Activated CD4-positive, alpha-beta memory T cell treated with anti-CD3 and anti-CD28 coated beads, Interleukin-2, amount 10 ng/mL, durations not matched to agents 7 days and 5 days (primary cell): ENCODE results near the gene CCDC88C. TPM values are rescaled to one million over a fixed set of nuclear protein-coding genes. Genes with fewer than 3 reads are reported as not detected.
"Not testable (repeated sequence)": the region's sequence is repeated elsewhere in the genome, so short reads cannot be mapped to it uniquely, and the experiment has no call there.

Experiments used
- CTCF ChIA-PET: fragments of 350-600 bp; sonication (Branson Sonifier 250); formaldehyde crosslinking; loops from one replicate; lab custom pipeline; 2021; ENCODE audit warnings: antibody characterized with exemption, inconsistent platforms; lab: Charles Lee
- POLR2A ChIA-PET: fragments of 350-600 bp; sonication (Branson Sonifier 250); formaldehyde crosslinking; loops from one replicate; lab custom pipeline; 2021; ENCODE audit warnings: antibody characterized with exemption; lab: Charles Lee
- DNase-seq: peaks from one replicate; pipeline ENCODE4 v3.0.0-alpha.2; 2020
- H3K27ac Mint-ChIP-seq: one replicate; pipeline ENCODE4 v1.8.0; 2021; ENCODE audit warnings: mild to moderate bottlenecking, mixed read lengths
- H3K27me3 Mint-ChIP-seq: one replicate; pipeline ENCODE4 v1.8.0; 2021; ENCODE audit warnings: mixed read lengths
- H3K36me3 Mint-ChIP-seq: one replicate; pipeline ENCODE4 v1.8.0; 2021; ENCODE audit warnings: low read depth, mixed read lengths
- H3K4me1 Mint-ChIP-seq: one replicate; pipeline ENCODE4 v1.8.0; 2021; ENCODE audit warnings: mixed read lengths
- H3K4me3 Mint-ChIP-seq: one replicate; pipeline ENCODE4 v1.8.0; 2021; ENCODE audit warnings: mild to moderate bottlenecking, mixed read lengths
- H3K9me3 Mint-ChIP-seq: one replicate; pipeline ENCODE4 v1.8.0; 2021; ENCODE audit warnings: mixed read lengths
- total RNA-seq, 2 experiments: library from RNA; stranded (reverse); gene quantifications; one replicate each; pipeline ENCODE4 v1.2.3, GENCODE V29; 2021

CCDC88C gene
- total RNA-seq, 2 experiments from 2014 or later = 168 to 175 TPM

DNA sequence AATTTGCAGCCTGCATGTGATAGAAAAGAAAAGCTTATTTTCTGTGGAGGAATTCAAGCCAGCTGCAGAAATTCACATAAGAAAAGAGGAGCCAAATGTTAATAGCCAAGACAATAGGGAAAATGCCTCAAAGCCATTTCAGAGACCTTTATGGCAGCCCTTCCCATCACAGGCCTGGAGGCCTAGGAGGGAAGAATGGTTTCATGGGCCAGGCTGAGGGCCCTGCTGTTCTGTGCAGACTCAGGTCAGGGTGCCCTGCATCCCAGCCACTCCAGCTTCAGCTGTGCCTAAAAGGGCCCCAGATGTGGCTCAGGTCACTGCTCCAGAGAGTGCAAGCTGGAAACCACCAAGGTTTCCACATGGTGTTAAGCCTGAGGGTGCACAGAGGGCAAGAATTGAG, 21.2 kb upstream of the CCDC88C start:
- Mint-ChIP-seq H3K36me3 (peaks cover 8% of the 10 kb centered on the region), H3K4me3 (no peak overlapping the region), H3K4me1 (no peaks in the 10 kb centered on the region), H3K9me3 (peaks cover 27% of the 10 kb centered on the region), H3K27ac (no peak overlapping the region), H3K27me3 (peaks cover 15% of the 10 kb centered on the region)
- no peak for DNase-seq
- POLR2A ChIA-PET = interaction anchor here (0.7 kb wide), 1 partner anchor 12 kb away, joined by 3 read pairs; no protein-coding TSS in a partner anchor
- CTCF ChIA-PET = no interaction called here

DNA sequence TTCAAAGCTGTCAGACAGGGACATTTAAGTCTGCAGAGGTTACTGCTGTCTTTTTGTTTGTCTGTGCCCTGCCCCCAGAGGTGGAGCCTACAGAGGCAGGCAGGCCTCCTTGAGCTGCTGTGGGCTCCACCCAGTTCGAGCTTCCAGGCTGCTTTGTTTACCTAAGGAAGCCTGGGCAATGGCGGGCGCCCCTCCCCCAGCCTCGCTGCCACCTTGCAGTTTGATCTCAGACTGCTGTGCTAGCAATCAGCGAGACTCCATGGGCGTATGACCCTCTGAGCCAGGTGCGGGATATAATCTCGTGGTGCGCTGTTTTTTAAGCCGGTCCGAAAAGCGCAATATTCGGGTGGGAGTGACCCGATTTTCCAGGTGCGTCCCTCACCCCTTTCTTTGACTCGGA, 18.6 kb upstream of the CCDC88C start:
- H3K36me3 Mint-ChIP-seq, DNase-seq, H3K4me1 Mint-ChIP-seq, CTCF ChIA-PET, POLR2A ChIA-PET, H3K4me3 Mint-ChIP-seq, H3K27me3 Mint-ChIP-seq, H3K27ac Mint-ChIP-seq: not testable (repeated sequence)
- peaks cover 22% of the 10 kb centered on the region for H3K9me3 Mint-ChIP-seq

DNA sequence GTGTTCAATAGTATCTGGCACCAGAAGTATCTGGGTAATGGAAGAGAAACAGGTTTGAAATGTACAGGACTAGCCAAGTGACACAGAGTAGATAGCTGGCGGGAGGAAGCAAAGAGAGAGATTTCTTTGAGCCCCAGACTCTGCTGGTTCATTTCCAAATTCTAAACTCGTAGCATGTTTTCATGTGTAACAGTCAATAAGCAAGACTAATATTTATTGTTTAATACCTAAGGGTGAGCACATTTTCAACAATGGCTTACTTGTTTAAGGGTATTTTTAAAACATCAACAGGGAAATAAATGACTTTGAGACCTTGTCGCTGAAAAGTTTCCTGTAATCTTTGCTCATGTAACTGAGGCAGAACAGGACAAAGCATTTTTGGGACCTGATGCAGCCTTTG, 11.8 kb upstream of the CCDC88C start:
- no peak overlapping the region for H3K27ac Mint-ChIP-seq
- H3K4me3 Mint-ChIP-seq = no peak overlapping the region
- no peak for DNase-seq
- H3K36me3 Mint-ChIP-seq = no peaks in the 10 kb centered on the region
- H3K4me1 Mint-ChIP-seq = peaks cover 11% of the 10 kb centered on the region
- CTCF ChIA-PET = interaction anchor here (0.7 to 1.2 kb wide), 5 partner anchors 8 to 526 kb away, joined by 3 to 4 read pairs (median 3); no protein-coding TSS in a partner anchor
- POLR2A ChIA-PET = no interaction called here
- H3K9me3 Mint-ChIP-seq = no peaks in the 10 kb centered on the region
- no peaks in the 10 kb centered on the region for H3K27me3 Mint-ChIP-seq

DNA sequence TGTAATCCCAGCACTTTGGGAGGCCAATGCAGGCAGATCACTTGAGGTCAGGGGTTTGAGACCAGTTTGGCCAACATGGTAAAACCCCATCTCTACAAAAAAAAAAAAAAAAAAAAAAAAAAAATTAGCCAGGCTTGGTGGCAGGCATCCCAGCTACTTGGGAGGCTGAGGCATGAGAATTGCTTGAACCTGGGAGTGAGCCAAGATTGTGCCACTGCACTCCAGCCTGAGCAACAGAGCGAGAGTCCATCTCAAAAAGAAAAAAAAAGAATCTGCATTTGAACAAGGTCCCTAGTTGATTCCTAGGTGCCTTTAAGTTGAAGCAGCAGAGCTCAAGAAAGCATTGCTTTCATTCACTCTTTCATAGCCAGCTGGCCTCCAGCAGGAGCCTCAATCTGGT, 11.3 kb upstream of the CCDC88C start:
- POLR2A ChIA-PET, H3K36me3 Mint-ChIP-seq, H3K4me3 Mint-ChIP-seq, H3K9me3 Mint-ChIP-seq, H3K27me3 Mint-ChIP-seq, H3K27ac Mint-ChIP-seq, DNase-seq: not testable (repeated sequence)
- CTCF ChIA-PET = interaction anchor here (0.7 to 1.2 kb wide), 7 partner anchors 8 to 526 kb away, joined by 3 to 4 read pairs (median 3); no protein-coding TSS in a partner anchor
- H3K4me1 Mint-ChIP-seq = peaks cover 11% of the 10 kb centered on the region

DNA sequence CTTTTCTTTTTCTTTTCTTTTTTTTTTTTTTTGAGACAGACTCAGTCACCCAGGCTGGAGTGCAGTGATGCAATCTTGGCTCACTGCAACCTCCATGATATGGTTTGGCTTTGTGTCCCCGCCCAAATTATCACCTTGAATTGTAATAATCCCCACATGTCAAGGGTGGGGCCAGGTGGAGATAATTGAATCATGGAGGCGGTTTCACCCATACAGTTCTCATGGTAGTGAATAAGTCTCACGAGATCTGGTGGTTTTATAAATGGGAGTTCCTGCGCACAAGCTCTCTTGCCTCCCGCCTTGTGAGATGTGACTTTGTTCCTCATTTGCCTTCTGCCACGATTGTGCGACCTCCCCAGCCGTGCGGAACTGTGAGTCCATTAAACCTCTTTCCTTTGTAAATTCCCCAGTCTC, 7.9 kb upstream of the CCDC88C start:
- DNase-seq, H3K27ac Mint-ChIP-seq, H3K4me3 Mint-ChIP-seq, H3K27me3 Mint-ChIP-seq, H3K9me3 Mint-ChIP-seq, POLR2A ChIA-PET, H3K36me3 Mint-ChIP-seq: not testable (repeated sequence)
- H3K4me1 Mint-ChIP-seq = peaks cover 11% of the 10 kb centered on the region
- CTCF ChIA-PET = interaction anchor here (0.5 to 1.5 kb wide), 3 partner anchors 23 to 1342 kb away, joined by 3 to 6 read pairs (median 5); no protein-coding TSS in a partner anchor

DNA sequence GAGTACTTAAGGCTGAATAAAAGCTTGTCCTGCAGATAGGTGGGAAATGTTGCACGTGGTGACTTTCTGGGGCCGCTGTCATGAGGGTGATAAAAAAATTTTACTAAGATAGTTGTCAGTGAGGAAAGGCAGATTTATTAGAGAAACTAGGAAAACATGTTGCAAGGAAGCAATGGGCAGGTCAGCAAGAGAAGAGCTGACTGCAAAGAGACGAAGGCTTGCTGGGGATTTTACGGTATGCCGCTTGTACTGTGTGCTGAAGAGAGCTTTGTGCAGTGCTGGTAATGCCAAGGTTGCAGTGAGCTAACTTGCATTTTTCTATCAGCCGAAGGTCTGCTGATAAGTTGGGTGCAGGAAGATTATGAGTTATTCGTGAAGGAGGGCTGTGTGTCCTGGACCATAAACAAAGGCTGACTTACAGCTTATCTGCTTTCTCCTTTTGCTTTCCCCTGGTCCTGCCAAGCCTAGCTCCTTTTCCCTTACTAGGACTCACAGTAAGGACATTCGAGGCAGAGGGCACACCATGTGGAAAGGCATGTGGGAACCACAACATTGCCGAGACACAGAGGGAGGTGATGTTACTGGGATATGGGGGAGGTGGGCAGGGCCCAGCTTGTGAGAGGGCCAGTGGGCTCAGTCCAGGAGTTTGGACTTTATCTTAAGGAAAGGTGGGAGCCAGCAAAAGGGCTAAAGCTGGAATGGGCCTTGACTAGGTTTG, 7.4 kb upstream of the CCDC88C start:
- peaks cover 7% of the 10 kb centered on the region for H3K27me3 Mint-ChIP-seq
- peaks cover 11% of the 10 kb centered on the region for H3K4me1 Mint-ChIP-seq
- POLR2A ChIA-PET = no interaction called here
- DNase-seq = no peak
- CTCF ChIA-PET = interaction anchor here (0.5 to 1.5 kb wide), 5 partner anchors 21 to 1342 kb away, joined by 3 to 6 read pairs (median 4); no protein-coding TSS in a partner anchor
- no peak overlapping the region for H3K4me3 Mint-ChIP-seq
- no peak overlapping the region for H3K27ac Mint-ChIP-seq
- no peaks in the 10 kb centered on the region for H3K9me3 Mint-ChIP-seq
- no peaks in the 10 kb centered on the region for H3K36me3 Mint-ChIP-seq

DNA sequence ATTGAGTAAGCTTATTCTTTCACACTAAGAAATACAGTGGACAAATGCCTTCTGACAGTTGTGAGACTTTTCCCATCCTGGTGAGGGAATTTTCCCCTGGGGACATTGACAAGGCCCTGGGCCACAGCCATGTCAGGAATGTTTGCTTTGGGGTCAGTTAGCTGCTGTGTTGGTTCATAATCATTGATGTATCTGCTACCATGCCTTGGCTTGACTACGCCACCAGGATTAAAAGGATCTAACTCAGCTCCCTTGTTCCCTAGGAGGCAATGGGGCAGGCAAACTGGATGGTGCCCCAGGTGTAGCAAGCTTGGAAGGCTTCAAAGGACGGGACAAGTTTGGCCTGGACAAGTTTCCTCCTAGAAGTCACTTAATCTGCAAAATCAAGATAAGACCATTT, 3.1 kb upstream of the CCDC88C start:
- peaks cover 8% of the 10 kb centered on the region for H3K27me3 Mint-ChIP-seq
- H3K27ac Mint-ChIP-seq = no peak overlapping the region
- no peaks in the 10 kb centered on the region for H3K9me3 Mint-ChIP-seq
- ChIA-PET POLR2A (interaction anchor here (1.1 to 1.5 kb wide), 7 partner anchors 10 to 177 kb away, joined by 3 to 7 read pairs (median 4); no protein-coding TSS in a partner anchor), CTCF (interaction anchor here (0.9 to 10.3 kb wide), 7 partner anchors 8 to 244 kb away, joined by 3 to 105 read pairs (median 4); no protein-coding TSS in a partner anchor)
- peaks cover 12% of the 10 kb centered on the region for H3K4me1 Mint-ChIP-seq
- DNase-seq = no peak
- H3K4me3 Mint-ChIP-seq = no peak overlapping the region
- H3K36me3 Mint-ChIP-seq = peaks cover 13% of the 10 kb centered on the region

DNA sequence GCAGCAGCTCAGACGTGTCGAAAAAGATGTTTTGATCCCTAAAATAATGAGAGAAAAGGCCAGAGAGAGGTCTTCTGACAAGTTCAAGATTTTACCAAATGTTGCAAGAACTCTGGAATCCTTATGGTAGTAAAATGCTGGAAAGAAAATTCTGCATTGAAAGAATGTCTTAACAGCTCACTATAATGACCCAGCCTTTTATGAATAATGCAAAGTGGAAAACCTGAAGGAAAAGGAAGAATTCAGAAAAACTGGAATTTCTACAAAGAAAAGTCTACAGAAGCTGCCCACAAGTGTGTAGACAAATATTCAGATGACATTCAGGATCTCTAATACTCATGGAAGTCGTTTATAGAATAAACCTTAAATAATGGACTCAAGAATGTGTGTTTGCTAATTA, 1.8 kb upstream of the CCDC88C start:
- DNase-seq = no peak
- Mint-ChIP-seq H3K4me3 (no peak overlapping the region), H3K27me3 (peaks cover 8% of the 10 kb centered on the region), H3K4me1 (peaks cover 19% of the 10 kb centered on the region), H3K9me3 (no peaks in the 10 kb centered on the region), H3K36me3 (peaks cover 25% of the 10 kb centered on the region), H3K27ac (peak overlapping the region; percentile 73)
- ChIA-PET POLR2A (interaction anchor here (0.7 to 10.1 kb wide), 7 partner anchors 9 to 107 kb away, joined by 3 to 308 read pairs (median 46); partner anchors contain the start of gene PPP4R3A), CTCF (interaction anchor here (0.7 to 10.3 kb wide), 10 partner anchors 17 to 296 kb away, joined by 3 to 105 read pairs (median 5); no protein-coding TSS in a partner anchor)

DNA sequence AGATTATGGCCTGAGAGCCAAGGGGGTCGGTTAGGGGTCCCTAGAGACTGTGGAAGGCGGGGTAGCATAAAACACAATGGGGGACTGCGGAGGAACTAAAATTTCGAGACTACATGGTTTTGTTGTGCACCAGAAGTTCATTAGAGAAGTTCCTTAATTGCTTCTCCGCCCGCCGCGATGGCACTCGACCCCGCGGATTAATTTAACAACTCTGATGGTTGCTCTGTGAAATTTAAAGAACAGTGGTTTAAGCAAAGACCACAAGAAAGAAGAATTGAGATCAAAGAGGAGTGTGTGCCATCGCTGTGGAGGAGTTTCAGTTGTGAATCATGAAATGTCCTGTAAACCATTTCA, 1.4 kb upstream of the CCDC88C start:
- CTCF ChIA-PET = interaction anchor here (0.7 to 10.3 kb wide), 15 partner anchors 13 to 296 kb away, joined by 3 to 105 read pairs (median 5); no protein-coding TSS in a partner anchor

DNA sequence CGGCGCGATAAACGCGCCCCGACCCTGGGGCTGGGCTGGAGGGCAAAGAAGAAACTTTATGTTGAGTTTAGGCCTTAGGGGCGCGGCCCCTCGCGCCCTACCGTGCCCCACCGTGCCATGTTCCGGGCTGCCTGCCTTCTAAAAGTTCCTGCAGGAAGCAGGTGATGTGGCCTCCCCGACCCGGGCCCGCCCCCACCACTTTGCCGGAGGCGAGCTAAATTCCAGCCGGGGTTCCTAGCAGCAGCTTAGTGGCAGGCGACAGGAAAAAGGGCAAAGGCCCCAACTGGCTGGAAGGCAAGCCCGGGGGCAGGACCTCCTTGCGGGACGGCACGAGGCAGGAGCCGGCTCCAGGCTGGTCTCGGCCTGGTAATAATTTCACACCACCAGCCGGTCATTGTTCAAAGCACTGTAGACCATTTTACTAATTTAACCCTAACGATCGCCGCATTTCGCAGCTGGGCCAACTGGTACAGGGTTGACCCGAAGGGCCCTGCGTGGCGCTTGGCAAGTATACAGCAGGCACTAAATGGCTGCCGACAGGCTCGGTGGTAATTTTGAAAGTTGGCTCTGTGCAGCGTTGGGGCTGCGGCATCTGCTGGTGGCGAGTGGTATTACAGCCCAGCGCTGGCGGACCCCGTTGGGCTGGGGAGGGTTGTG, 895 bp upstream of the CCDC88C start:
- Mint-ChIP-seq H3K4me3 (peak overlapping the region; percentile 72), H3K4me1 (peaks cover 29% of the 10 kb centered on the region), H3K27ac (peak overlapping the region; percentile 73), H3K27me3 (peaks cover 8% of the 10 kb centered on the region), H3K9me3 (no peaks in the 10 kb centered on the region), H3K36me3 (peaks cover 34% of the 10 kb centered on the region)
- POLR2A ChIA-PET = interaction anchor here (0.8 to 10.1 kb wide), 15 partner anchors 10 to 659 kb away, joined by 3 to 308 read pairs (median 11); partner anchors contain the start of gene GPR68
- peak; percentile 84 for DNase-seq
- CTCF ChIA-PET = interaction anchor here (0.6 to 10.3 kb wide), 19 partner anchors 13 to 404 kb away, joined by 3 to 105 read pairs (median 5); no protein-coding TSS in a partner anchor

More for the DNA sequence above, 1.4 kb upstream of the CCDC88C start:
- Mint-ChIP-seq H3K9me3 (no peaks in the 10 kb centered on the region), H3K36me3 (peaks cover 29% of the 10 kb centered on the region), H3K27me3 (peaks cover 8% of the 10 kb centered on the region), H3K4me3 (peak overlapping the region; percentile 72), H3K4me1 (peaks cover 24% of the 10 kb centered on the region), H3K27ac (peak overlapping the region; percentile 73)
- POLR2A ChIA-PET = interaction anchor here (0.7 to 10.1 kb wide), 14 partner anchors 8 to 303 kb away, joined by 3 to 308 read pairs (median 28); partner anchors contain the start of genes GPR68 and PPP4R3A
- DNase-seq = no peak

DNA sequence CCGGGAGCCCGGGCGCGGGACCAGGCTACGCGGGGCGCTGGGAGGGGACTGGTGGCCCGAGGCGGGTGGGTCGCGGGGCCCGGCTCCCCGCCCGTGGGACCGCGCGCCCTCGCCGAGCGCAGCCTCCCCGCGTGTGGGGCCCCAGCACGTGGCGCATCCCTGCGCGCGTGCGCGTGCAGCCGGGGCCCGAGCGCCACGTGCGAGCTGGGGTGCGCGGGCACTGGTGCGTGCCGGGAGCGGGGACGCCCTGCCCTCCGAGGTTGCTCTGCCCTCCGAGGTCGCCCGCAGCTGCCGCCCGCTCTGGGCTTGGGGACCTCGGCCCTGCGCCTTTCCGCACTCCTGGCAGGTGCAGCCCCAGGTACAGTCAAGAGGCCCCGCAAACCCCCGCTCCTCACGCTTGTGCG, 365 bp upstream of the CCDC88C start:
- Mint-ChIP-seq H3K36me3 (peaks cover 40% of the 10 kb centered on the region), H3K27ac (peak overlapping the region; percentile 63), H3K9me3 (no peaks in the 10 kb centered on the region), H3K27me3 (peaks cover 8% of the 10 kb centered on the region), H3K4me1 (peaks cover 34% of the 10 kb centered on the region), H3K4me3 (peak overlapping the region; percentile 72)
- CTCF ChIA-PET = interaction anchor here (0.6 to 10.3 kb wide), 19 partner anchors 12 to 405 kb away, joined by 3 to 105 read pairs (median 5); no protein-coding TSS in a partner anchor
- POLR2A ChIA-PET = interaction anchor here (0.7 to 10.1 kb wide), 18 partner anchors 9 to 659 kb away, joined by 3 to 308 read pairs (median 6); partner anchors contain the start of gene GPR68
- peak; percentile 73 for DNase-seq

DNA sequence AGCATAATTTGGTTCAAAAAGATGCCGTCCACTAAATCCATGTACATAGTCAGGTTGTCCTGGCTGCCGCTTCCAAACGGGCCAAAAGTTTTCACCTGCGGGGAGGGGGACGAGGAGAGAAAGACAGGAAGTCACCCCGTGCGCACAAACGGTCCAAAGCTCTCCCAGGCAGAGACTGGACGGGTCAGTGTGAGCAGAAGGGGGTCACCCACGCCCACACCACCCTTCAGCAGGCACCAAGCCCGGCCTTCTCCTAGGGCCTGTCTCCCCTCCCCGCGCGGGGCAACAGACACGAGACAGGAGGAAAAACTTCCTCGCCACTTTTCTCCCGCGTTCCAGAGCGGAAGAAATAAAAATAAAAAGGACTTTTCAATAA, 888 bp downstream of the CCDC88C start:
- peak; percentile 40 for DNase-seq
- Mint-ChIP-seq H3K4me1 (peaks cover 45% of the 10 kb centered on the region), H3K9me3 (no peaks in the 10 kb centered on the region), H3K36me3 (peaks cover 49% of the 10 kb centered on the region), H3K4me3 (peak overlapping the region; percentile 99), H3K27ac (peak overlapping the region; percentile 99), H3K27me3 (peaks cover 8% of the 10 kb centered on the region)
- ChIA-PET CTCF (interaction anchor here (1.2 to 10.3 kb wide), 15 partner anchors 11 to 104 kb away, joined by 3 to 105 read pairs (median 9); no protein-coding TSS in a partner anchor), POLR2A (interaction anchor here (0.8 to 10.1 kb wide), 19 partner anchors 11 to 451 kb away, joined by 3 to 308 read pairs (median 10); partner anchors contain the start of genes GPR68, PPP4R3A and TC2N)
